Measurements from ENCODE around the gene EXD2. TPM values are rescaled to one million over a fixed set of nuclear protein-coding genes. Genes with fewer than 3 reads are reported as not detected.

Gene EXD2
- total RNA-seq, 1 donor, result 12.1 TPM

DNA sequence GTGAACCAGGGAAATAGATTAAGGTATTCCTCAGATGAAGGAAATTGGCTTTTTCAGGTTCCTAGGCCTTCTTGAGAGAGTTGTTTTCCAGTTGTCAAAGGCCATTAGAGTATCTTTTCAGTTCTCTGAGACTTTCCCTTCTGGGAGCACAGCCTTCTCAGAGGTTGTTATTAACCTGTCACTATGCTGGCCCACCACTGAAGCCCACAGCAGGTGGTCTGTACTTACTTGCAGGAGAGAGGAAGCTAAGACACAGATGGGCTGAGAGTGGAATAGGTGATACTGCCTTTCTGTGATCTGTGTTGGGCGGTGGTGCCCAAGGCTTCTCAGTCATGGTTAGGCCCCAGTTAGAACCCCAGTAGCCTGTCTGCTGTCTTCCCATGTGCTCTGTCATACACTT, 45.8 kb downstream of the EXD2 start:
- DNase-seq (ENCODE audit: low read depth), result no peak
- H3K4me3 ChIP-seq (ENCODE audit: low read depth, low read length), result no peak overlapping the region
- TF ChIP-seq, protein P1, sequence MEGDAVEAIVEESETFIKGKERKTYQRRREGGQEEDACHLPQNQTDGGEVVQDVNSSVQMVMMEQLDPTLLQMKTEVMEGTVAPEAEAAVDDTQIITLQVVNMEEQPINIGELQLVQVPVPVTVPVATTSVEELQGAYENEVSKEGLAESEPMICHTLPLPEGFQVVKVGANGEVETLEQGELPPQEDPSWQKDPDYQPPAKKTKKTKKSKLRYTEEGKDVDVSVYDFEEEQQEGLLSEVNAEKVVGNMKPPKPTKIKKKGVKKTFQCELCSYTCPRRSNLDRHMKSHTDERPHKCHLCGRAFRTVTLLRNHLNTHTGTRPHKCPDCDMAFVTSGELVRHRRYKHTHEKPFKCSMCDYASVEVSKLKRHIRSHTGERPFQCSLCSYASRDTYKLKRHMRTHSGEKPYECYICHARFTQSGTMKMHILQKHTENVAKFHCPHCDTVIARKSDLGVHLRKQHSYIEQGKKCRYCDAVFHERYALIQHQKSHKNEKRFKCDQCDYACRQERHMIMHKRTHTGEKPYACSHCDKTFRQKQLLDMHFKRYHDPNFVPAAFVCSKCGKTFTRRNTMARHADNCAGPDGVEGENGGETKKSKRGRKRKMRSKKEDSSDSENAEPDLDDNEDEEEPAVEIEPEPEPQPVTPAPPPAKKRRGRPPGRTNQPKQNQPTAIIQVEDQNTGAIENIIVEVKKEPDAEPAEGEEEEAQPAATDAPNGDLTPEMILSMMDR (IDR thresholded peaks at IDR 0.05; ENCODE audit: insufficient read depth, low read length), result no peak

DNA sequence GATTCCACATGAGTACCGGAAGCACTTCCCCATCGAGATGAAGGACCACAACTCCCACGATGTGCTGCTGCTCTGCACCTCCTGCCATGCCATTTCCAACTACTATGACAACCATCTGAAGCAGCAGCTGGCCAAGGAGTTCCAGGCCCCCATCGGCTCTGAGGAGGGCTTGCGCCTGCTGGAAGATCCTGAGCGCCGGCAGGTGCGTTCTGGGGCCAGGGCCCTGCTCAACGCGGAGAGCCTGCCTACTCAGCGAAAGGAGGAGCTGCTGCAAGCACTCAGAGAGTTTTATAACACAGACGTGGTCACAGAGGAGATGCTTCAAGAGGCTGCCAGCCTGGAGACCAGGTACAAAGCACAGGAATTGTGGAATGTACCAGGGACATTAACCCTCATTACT, 46.3 kb downstream of the EXD2 start:
- no peak for DNase-seq (ENCODE audit: low read depth)
- no peak overlapping the region for H3K4me3 ChIP-seq (ENCODE audit: low read depth, low read length)
- TF ChIP-seq, protein P1 (IDR thresholded peaks at IDR 0.05; ENCODE audit: insufficient read depth, low read length), result no peak

DNA sequence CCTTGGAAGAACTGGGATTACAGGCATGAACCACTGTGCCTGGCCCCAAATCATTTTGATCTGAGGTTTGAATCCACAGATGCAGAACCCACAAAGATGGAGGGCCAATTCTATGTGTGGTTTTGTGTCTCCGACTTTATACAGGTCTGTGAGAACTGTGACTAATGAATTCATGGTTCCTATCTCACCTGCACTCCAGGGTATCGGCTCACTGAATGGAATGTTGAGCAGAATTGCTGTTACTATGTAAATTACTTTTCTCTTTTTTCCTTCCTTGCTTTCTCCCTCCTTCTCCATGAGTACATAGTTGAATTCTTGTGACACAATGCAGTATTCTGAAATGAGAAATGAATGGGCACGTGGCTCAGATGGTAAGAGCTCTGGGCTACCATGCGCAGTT, 47.6 kb downstream of the EXD2 start:
- H3K4me3 ChIP-seq (ENCODE audit: low read depth, low read length), result no peak overlapping the region
- TF ChIP-seq, protein P1 (IDR thresholded peaks at IDR 0.05; ENCODE audit: insufficient read depth, low read length), result no peak
- DNase-seq (ENCODE audit: low read depth), result no peak

DNA sequence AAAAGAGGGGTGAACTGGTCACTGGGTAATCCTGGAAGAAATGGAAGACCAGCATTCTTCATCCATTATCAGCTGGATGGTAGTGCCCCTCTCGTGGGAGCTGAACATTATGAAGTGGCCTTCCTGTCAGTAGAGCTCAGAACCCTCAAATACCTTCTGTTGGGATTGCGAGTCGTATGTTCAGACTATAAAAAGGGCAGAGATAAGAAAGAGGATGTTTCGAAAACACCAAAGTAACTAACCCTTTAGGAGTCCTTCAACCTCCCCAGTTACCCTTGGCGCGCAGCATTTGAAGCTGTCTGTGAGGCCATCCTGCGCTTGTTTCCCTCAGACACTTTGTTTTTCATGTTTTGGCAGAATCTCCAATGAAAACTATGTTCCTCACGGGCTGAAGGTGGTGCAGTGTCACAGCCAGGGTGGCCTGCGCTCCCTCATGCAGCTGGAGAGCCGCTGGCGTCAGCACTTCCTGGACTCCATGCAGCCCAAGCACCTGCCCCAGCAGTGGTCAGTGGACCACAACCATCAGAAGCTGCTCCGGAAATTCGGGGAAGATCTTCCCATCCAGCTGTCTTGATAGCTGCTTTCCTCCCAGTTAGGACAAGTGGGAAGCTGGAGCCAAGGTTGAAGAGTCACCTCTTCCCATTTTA, 49.4 kb downstream of the EXD2 start:
- TF ChIP-seq, protein P1 (IDR thresholded peaks at IDR 0.05; ENCODE audit: insufficient read depth, low read length), result no peak
- no peak for DNase-seq (ENCODE audit: low read depth)
- H3K4me3 ChIP-seq (ENCODE audit: low read depth, low read length), result no peak overlapping the region

DNA sequence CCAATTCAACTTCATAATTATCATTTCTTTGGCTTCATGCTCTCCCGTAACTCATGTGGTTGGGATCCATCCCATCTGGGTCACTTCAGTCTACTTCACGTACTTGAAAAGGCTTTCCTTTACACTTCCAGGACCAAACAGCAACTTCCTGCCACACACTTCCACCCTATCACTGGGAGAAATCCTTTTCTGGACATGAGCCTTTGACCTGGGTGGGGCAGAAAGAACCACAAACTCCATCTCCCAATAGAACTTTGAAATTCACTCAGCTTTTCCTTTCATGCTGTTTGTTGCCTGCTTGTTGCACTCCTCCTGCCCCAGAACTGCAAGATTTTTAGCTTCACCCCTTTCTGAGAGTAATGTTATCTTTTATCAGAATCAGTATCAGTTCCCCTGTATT, 50.3 kb downstream of the EXD2 start:
- TF ChIP-seq, protein P1 (IDR thresholded peaks at IDR 0.05; ENCODE audit: insufficient read depth, low read length), result no peak
- H3K4me3 ChIP-seq (ENCODE audit: low read depth, low read length), result no peak overlapping the region
- DNase-seq (ENCODE audit: low read depth), result peak; percentile 35

DNA sequence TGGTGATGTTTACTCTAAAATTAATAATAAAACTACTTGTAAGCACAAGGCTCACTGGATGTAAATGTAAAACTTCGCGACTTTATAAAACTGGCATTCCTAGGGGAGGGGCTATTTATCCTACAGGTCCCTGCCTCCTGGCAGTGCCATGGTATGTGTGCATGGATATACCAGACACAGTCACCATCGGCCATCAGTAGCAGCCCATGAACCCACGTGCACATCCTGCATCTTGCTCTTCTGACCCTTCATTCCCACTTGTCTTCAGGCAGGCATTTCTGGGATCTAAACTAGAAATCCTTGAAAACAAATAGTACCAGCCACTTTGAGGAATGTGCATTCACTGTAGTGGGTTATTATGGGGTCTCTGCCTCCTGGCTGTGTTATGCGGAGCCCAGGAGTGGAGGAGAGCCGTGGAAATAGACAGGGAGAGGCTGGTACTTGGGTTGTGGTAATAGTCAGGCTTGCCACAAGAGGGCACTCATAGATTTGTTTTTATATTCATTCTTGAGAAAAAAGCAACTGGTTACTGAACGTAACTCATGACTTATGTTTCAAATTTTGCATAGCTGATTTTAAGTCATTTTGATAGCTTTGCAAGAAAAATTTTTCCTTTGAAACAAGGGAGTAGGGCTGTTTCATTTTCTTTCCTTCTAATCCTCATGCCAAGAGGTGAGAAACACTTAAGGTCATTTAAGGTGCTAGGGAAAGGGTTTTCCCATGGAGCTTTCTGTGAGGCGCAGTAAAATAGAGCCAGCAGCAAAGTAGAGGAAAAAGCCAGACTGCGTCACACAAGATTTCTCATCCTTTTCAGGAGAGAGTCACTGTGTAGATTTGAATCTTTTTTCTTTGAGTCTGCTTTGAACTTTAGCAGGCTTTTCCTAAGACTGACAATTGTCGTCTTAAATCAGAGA, 51.3 kb downstream of the EXD2 start:
- DNase-seq (ENCODE audit: low read depth), result peak; percentile 89
- TF ChIP-seq, protein P1 (IDR thresholded peaks at IDR 0.05; ENCODE audit: insufficient read depth, low read length), result peak; percentile 69
- no peak overlapping the region for H3K4me3 ChIP-seq (ENCODE audit: low read depth, low read length)
